Adrenal gland (tissue), 12 donors: Measurements from ENCODE around the gene MROH2A. TPM values are rescaled to one million over a fixed set of nuclear protein-coding genes. Genes with fewer than 3 reads are reported as not detected.
A peak's percentile ranks its signal among the peaks of the same experiment; 100 is the strongest.

Source experiments
- DNase-seq, 7 donors: peaks; one replicate each; pipeline ENCODE4 v3.0.0-alpha.2; 2019 to 2020
- H3K27ac ChIP-seq, 5 donors: fragments of 200-600 bp; sonication (generic) in 4 of 5; 1 replicate in 3 of 5; 2 replicates in 2 of 5; pipeline versions ENCODE4 v1.5.1 to v1.8.0; 2016 to 2020; ENCODE audit warnings: mild to moderate bottlenecking in 1 of 5
- H3K27me3 ChIP-seq: fragments of 200-600 bp; 2 replicates; pipeline ENCODE4 v1.8.0; 2021
- H3K36me3 ChIP-seq, 2 donors: fragments of 200-600 bp; replicated peaks in 1 of 2; 1 replicate in 1 of 2; 2 replicates in 1 of 2; pipeline versions ENCODE4 v1.5.1 to v1.8.0; 2018 to 2022
- H3K4me1 ChIP-seq, 2 donors: fragments of 200-600 bp; replicated peaks in 1 of 2; 1 replicate in 1 of 2; 2 replicates in 1 of 2; pipeline versions ENCODE4 v1.5.1 to v1.8.0; 2018 to 2021
- H3K4me3 ChIP-seq, 4 donors: fragments of 200-600 bp; sonication (generic) in 3 of 4; one replicate each; pipeline ENCODE4 v1.5.1; 2016 to 2018
- H3K9me3 ChIP-seq, 3 donors: fragments of 200-600 bp; sonication (generic) in 1 of 3; replicated peaks in 1 of 3; 1 replicate in 2 of 3; 2 replicates in 1 of 3; pipeline versions ENCODE4 v1.5.1 to v1.8.0; 2016 to 2021
- POLR2A ChIP-seq, 2 donors: fragments of 450-650 bp; IDR thresholded peaks; one replicate each; pipeline ENCODE4 v1.6.1; 2017; ENCODE audit warnings: antibody characterized with exemption in 2 of 2, mild to moderate bottlenecking in 2 of 2, moderate library complexity in 1 of 2
- WGBS, 4 donors: extraction: QIAGEN DNeasy Blood & Tissue Kit in 2 of 4; methylation state at CpG; one replicate each; pipeline versions ENCODE4 v1.1.5 to v1.1.7; 2013 to 2017; 5-methylcytosine and 5-hydroxymethylcytosine counted together
- intact Hi-C, 2 donors: fragments of 100-400 bp; cut with DNase I; formaldehyde crosslinking; loops; one replicate each; pipeline versions ENCODE4 v1.14.1 to v1.15.0; 2022 to 2023
- polyA plus RNA-seq, 3 donors: library from polyadenylated mRNA; stranded (reverse); fragments of 200-250 nt in 2 of 3; fragments of 350-450 nt in 1 of 3; fragmentation: Illumina TruSeq in 1 of 3; extraction: RNeasy Lipid Tissue Mini Kit (QIAGEN cat#74804) in 1 of 3; gene quantifications; one replicate each; pipeline ENCODE4 v1.2.3, GENCODE V29; 2013 to 2014
- total RNA-seq, 9 donors: library from RNA; depleted of rRNA in 4 of 9; stranded (reverse); fragments of >200 nt in 4 of 9; fragments of 120-200 nt in 1 of 9; fragmentation: NEBNext Ultra II Directional in 1 of 9; extraction: Animal tissue kit (Norgen Biotek cat#: 25700) in 1 of 9; gene quantifications; one replicate each; pipeline versions ENCODE4 v1.1.0 to v1.2.4, GENCODE V29; 2013 to 2023
- TF ChIP-seq, protein P1 (sequence below), 6 experiments: fragments of 450-650 bp in 4 of 6; fragments of 200-600 bp in 2 of 6; sonication (generic) in 1 of 6; IDR thresholded peaks; 1 replicate in 5 of 6; 2 replicates in 1 of 6; pipeline versions ENCODE4 v1.5.1 to v1.8.0; 2016 to 2021; ENCODE audit warnings: antibody characterized with exemption in 6 of 6, mild to moderate bottlenecking in 2 of 6, moderate library complexity in 1 of 6
- donor health status: healthy with polysubstance abuse.
- donor health status: Bipolar disorder and iron deficiency.
- donor health status: DM: yes; HTN: yes; CAD: no.
- donor health status: DM: no; HTN: no; CAD: no.
- donor health status: DM: no; HTN: no; CAD: no.
- donor health status: DM: yes; HTN: yes; CAD: no.

The MROH2A gene
- total and polyA plus RNA-seq, 12 donors, result 0.13 TPM; not detected in 11

DNA sequence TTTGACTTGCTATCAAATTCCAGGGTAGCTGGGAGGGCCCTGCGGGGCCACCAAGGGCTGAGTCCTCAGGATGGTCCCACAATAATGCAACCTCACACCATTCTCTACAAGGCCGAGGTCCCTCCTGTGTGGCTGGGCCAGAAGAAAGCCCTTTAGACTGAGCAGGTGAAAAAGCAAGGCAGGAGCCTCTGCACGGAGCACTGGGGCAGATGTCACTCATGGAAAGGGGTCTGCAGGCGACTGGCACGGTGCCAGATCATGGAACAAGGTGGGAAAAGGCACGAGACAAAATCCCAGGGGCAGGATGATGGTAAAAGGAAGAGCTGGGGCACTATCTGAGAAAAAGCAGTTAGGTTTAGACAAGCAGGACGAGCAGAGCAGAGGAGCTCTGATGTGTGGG is 60.1 kb downstream of the MROH2A start:
- intact Hi-C loops, result no loop called here
- H3K9me3 ChIP-seq, result no peaks in the 10 kb centered on the region
- H3K4me1 ChIP-seq, result no peaks in the 10 kb centered on the region
- H3K27me3 ChIP-seq, result no peaks in the 10 kb centered on the region
- TF ChIP-seq POLR2A (IDR thresholded peaks at IDR 0.05), result no peak
- TF ChIP-seq, protein P1, sequence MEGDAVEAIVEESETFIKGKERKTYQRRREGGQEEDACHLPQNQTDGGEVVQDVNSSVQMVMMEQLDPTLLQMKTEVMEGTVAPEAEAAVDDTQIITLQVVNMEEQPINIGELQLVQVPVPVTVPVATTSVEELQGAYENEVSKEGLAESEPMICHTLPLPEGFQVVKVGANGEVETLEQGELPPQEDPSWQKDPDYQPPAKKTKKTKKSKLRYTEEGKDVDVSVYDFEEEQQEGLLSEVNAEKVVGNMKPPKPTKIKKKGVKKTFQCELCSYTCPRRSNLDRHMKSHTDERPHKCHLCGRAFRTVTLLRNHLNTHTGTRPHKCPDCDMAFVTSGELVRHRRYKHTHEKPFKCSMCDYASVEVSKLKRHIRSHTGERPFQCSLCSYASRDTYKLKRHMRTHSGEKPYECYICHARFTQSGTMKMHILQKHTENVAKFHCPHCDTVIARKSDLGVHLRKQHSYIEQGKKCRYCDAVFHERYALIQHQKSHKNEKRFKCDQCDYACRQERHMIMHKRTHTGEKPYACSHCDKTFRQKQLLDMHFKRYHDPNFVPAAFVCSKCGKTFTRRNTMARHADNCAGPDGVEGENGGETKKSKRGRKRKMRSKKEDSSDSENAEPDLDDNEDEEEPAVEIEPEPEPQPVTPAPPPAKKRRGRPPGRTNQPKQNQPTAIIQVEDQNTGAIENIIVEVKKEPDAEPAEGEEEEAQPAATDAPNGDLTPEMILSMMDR (IDR thresholded peaks at IDR 0.05), result no peak
- DNase-seq, result peak in 1 of 7 donors; percentile 21
- H3K27ac ChIP-seq, result no peak overlapping the region
- no peak overlapping the region for H3K4me3 ChIP-seq
- WGBS, 4 donors, result 74 to 85% (median 80%) methylated on average over 6 to 7 of the region's 7 CpGs
- no peaks in the 10 kb centered on the region for H3K36me3 ChIP-seq

DNA sequence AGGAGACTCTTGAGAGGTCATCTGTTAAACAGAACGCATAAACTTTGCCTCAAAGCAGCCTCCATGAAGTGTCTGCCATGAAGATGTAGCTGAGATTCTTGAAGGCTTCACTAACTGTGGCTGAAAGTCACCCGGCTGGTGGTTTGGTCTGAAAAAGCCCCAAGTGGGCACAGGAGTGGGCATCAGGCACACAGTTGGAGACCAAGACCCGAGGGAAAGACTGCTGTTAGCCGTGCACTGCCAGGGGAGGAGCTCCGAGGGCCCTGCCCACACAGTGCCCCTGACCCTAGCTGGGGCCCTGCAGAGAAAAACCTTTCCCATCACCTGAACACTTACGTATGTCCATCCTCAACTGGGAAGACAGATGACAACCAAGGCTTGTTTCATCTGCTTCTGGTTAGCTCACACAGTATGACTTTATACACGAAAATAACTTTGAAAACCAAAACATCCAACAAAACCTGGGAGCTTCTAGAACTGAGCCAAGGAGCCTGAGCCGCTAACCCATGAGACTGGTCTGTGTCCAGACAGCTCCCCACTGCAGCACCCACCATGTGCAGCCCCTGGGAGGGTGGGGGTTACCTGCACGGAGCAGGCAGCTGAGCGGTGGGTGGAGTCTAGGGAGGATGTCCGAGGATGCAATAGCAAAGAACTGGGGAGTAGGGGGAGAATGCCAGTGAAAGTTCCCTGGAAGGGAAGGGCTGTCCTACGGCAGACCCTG is 60.8 kb downstream of the MROH2A start:
- no peak overlapping the region for H3K4me3 ChIP-seq
- no peak for TF ChIP-seq POLR2A (IDR thresholded peaks at IDR 0.05)
- TF ChIP-seq, protein P1 (IDR thresholded peaks at IDR 0.05), result no peak
- H3K9me3 ChIP-seq, result no peaks in the 10 kb centered on the region
- H3K27ac ChIP-seq, result no peak overlapping the region
- DNase-seq, result peak in 1 of 7 donors; percentile 20
- H3K27me3 ChIP-seq, result no peaks in the 10 kb centered on the region
- H3K36me3 ChIP-seq, result no peaks in the 10 kb centered on the region
- intact Hi-C loops, result no loop called here
- 88 to 90% (median 90%) methylated on average over 8 to 12 of the region's 12 CpGs for WGBS, 4 donors
- H3K4me1 ChIP-seq, result no peaks in the 10 kb centered on the region

DNA sequence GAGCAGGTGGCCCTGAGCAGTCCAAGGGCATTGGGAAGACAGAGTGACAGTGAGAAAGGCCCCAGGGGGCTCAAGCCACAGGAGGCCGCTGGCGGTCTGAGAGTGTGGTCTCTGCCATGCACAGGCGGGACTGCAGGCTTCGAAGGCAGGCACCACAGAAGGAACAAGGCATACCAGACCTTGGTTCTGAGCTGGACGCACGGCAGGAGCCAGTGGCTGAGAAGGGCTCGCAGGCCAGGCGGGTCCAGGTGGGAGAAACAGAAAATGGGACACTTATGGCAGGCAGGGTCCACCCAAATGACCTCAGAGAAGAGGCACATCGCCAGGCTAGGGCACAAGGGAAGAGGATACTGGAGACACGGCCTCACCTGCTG is 61.3 kb downstream of the MROH2A start:
- H3K9me3 ChIP-seq, result no peaks in the 10 kb centered on the region
- no peaks in the 10 kb centered on the region for H3K4me1 ChIP-seq
- no peak for DNase-seq
- no peak for TF ChIP-seq POLR2A (IDR thresholded peaks at IDR 0.05)
- TF ChIP-seq, protein P1 (IDR thresholded peaks at IDR 0.05), result no peak
- intact Hi-C loops, result no loop called here
- no peaks in the 10 kb centered on the region for H3K27me3 ChIP-seq
- 89 to 98% (median 95%) methylated on average over 8 to 10 of the region's 10 CpGs for WGBS, 4 donors
- H3K27ac ChIP-seq, result no peak overlapping the region
- H3K4me3 ChIP-seq, result no peak overlapping the region
- no peaks in the 10 kb centered on the region for H3K36me3 ChIP-seq

DNA sequence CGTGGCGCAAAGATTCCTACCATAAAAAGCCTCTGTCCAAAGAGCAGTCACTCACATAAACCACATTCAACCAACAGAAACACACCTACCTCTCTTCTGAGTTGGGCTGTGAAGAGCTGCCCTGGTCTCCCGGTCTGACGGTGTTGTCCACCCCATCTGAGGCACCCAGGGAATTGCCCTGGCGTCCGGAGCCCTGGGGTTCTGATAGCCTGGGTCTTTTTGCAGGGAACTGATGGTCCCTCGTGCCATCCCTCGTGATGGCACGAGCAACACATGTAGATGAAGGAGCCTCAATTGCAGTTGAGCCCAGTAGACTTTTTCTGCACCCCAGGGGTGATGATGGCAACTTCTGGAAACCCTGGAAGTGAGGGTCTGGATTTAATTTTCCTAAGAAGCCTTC is 62.4 kb downstream of the MROH2A start:
- DNase-seq, result no peak
- no peaks in the 10 kb centered on the region for H3K36me3 ChIP-seq
- H3K4me3 ChIP-seq, result no peak overlapping the region
- no peaks in the 10 kb centered on the region for H3K27me3 ChIP-seq
- TF ChIP-seq POLR2A (IDR thresholded peaks at IDR 0.05), result no peak
- WGBS, 4 donors, result 91 to 99% (median 95%) methylated on average over 9 of the region's 9 CpGs
- no peaks in the 10 kb centered on the region for H3K9me3 ChIP-seq
- no peak overlapping the region for H3K27ac ChIP-seq
- intact Hi-C loops, result no loop called here
- H3K4me1 ChIP-seq, result no peaks in the 10 kb centered on the region

DNA sequence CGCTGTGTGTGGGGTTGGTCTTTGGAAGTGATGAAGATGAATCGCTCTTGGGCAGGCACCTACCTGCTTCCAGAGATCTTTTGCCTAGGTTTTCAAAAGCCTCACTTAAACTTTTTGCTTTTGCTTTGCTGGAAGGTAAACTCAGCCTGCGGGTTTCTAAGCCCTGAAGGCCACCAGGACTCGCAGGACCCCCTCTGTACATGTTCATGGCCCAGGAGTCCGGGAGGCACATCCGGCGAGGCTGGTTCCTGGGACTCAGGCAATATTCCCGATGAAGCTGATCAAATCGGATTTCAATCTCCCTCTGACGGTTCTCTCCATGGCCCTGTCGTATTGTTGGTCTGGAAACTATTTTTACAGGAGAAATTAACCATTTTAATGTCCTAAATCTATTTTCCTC is 63.1 kb downstream of the MROH2A start:
- no peaks in the 10 kb centered on the region for H3K9me3 ChIP-seq
- 91 to 98% (median 97%) methylated on average over 11 of the region's 11 CpGs for WGBS, 4 donors
- H3K27ac ChIP-seq, result no peak overlapping the region
- no peak overlapping the region for H3K4me3 ChIP-seq
- intact Hi-C loops, result no loop called here
- TF ChIP-seq, protein P1 (IDR thresholded peaks at IDR 0.05), result no peak
- TF ChIP-seq POLR2A (IDR thresholded peaks at IDR 0.05), result no peak
- H3K27me3 ChIP-seq, result no peaks in the 10 kb centered on the region
- no peaks in the 10 kb centered on the region for H3K4me1 ChIP-seq
- DNase-seq, result peak in 1 of 7 donors; percentile 14
- no peaks in the 10 kb centered on the region for H3K36me3 ChIP-seq
